Calu3 (cell line): ENCODE data around the gene LDB1. TPM values are rescaled to one million over a fixed set of nuclear protein-coding genes. Genes with fewer than 3 reads are reported as not detected.

Experiments
- BruUV-seq: library from RNA; stranded (reverse); fragments of 400-500 nt; replicated peaks from 2 replicates; lab custom pipeline; 2021; lab: Mats Ljungman, UMichigan
- CTCF ChIA-PET: fragments of 300-600 bp; sonication (Branson Sonifier 250); formaldehyde crosslinking; loops from one replicate; lab custom pipeline; 2022; ENCODE audit warnings: antibody characterized with exemption; lab: Charles Lee
- DNase-seq: peaks from one replicate; pipeline ENCODE4 v3.0.0; 2022
- H3K27ac Mint-ChIP-seq: one replicate; pipeline ENCODE4 v1.8.0; 2022; ENCODE audit warnings: mixed read lengths; ENCODE audit not compliant: unreplicated experiment
- H3K27me3 Mint-ChIP-seq: one replicate; pipeline ENCODE4 v1.8.0; 2022; ENCODE audit warnings: mixed read lengths; ENCODE audit not compliant: unreplicated experiment
- H3K36me3 Mint-ChIP-seq: one replicate; pipeline ENCODE4 v1.8.0; 2022; ENCODE audit warnings: mild to moderate bottlenecking, moderate library complexity, mixed read lengths; ENCODE audit not compliant: insufficient read depth, unreplicated experiment
- H3K4me1 Mint-ChIP-seq: one replicate; pipeline ENCODE4 v1.8.0; 2022; ENCODE audit warnings: mild to moderate bottlenecking, low read depth, mixed read lengths; ENCODE audit not compliant: unreplicated experiment
- H3K4me3 Mint-ChIP-seq: one replicate; pipeline ENCODE4 v1.8.0; 2022; ENCODE audit warnings: mild to moderate bottlenecking, low read depth, moderate library complexity, mixed read lengths; ENCODE audit not compliant: unreplicated experiment
- H3K9me3 Mint-ChIP-seq: one replicate; pipeline ENCODE4 v1.8.0; 2022; ENCODE audit warnings: low read depth, mixed read lengths; ENCODE audit not compliant: unreplicated experiment
- CTCF ChIP-seq: fragments of 200-600 bp; IDR thresholded peaks from one replicate; pipeline ENCODE4 v1.8.0; 2022; ENCODE audit warnings: antibody characterized with exemption; ENCODE audit not compliant: unreplicated experiment
- intact Hi-C: fragments of 100-400 bp; cut with micrococcal nuclease; formaldehyde crosslinking; loops from one replicate; pipeline ENCODE4 v1.10.0; 2022; ENCODE audit not compliant: unreplicated experiment
- total RNA-seq: library from RNA; stranded (reverse); gene quantifications from 2 replicates; pipeline ENCODE4 v1.2.3, GENCODE V29; 2022

The LDB1 gene
- total RNA-seq, 1 experiment from 2014 or later = 27.5 TPM

- Mint-ChIP-seq H3K36me3 (peaks cover 19% of the 10 kb centered on the region), H3K9me3 (no peaks in the 10 kb centered on the region), H3K27me3 (no peaks in the 10 kb centered on the region), H3K27ac (no peak overlapping the region), H3K4me3 (no peak overlapping the region), H3K4me1 (peaks cover 14% of the 10 kb centered on the region)
- DNase-seq = no peak
- no peak for TF ChIP-seq CTCF
- CTCF ChIA-PET = interaction anchor here (0.6 to 1.2 kb wide), 4 partner anchors 36 to 227 kb away, joined by 3 to 6 read pairs (median 4); no protein-coding TSS in a partner anchor
- intact Hi-C loops = no loop called here
- BruUV-seq = no TSS peak
Measured at GRCh38 chr10:102067091-102067916, 52.9 kb downstream of the LDB1 start.

DNA sequence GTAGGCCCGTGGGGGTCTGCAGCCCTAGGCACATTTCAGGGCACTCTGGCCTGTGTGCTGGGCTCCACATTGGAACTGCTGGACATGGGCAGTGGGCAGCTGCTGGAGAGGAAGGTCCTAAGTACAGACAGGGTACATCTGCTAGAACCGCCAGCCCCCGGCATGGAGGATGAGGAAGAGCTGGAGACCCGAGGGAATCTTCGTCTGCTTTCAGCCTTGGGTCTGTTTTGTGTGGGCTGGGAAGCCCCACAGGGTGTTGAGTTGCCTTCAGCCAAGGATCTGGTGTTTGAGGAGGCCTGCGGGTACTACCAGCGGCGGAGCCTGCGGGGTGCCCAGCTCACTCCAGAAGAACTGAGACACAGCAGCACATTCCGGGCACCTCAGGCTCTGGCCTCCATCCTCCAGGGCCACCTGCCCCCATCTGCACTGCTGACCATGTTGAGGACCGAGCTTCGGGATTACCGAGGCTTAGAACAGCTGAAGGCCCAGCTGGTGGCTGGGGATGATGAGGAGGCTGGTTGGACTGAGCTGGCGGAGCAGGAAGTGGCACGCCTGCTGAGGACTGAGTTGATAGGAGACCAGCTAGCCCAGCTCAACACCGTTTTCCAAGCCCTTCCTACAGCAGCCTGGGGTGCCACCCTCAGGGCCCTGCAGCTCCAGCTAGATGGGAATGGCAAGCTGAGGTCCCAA is 53.6 kb downstream of the LDB1 start:
- TSS peak; percentile 43 for BruUV-seq
- Mint-ChIP-seq H3K4me3 (peak overlapping the region; percentile 83), H3K4me1 (peaks cover 10% of the 10 kb centered on the region), H3K27me3 (no peaks in the 10 kb centered on the region), H3K36me3 (peaks cover 19% of the 10 kb centered on the region), H3K27ac (peak overlapping the region; percentile 80), H3K9me3 (no peaks in the 10 kb centered on the region)
- DNase-seq = no peak
- intact Hi-C loops = no loop called here
- TF ChIP-seq CTCF = no peak
- CTCF ChIA-PET = interaction anchor here (0.6 to 1.2 kb wide), 3 partner anchors 37 to 200 kb away, joined by 4 to 6 read pairs (median 5); no protein-coding TSS in a partner anchor

GRCh38 chr10:102065561-102066398 is 54.4 kb downstream of the LDB1 start:
- intact Hi-C loops = no loop called here

More at GRCh38 chr10:102065561-102066398, 54.4 kb downstream of the LDB1 start:
- no peaks in the 10 kb centered on the region for H3K27me3 Mint-ChIP-seq
- no TSS peak for BruUV-seq
- DNase-seq = peak; percentile 13
- no peaks in the 10 kb centered on the region for H3K9me3 Mint-ChIP-seq
- H3K27ac Mint-ChIP-seq = peak overlapping the region; percentile 80
- no peak for TF ChIP-seq CTCF
- H3K36me3 Mint-ChIP-seq = peaks cover 19% of the 10 kb centered on the region
- CTCF ChIA-PET = interaction anchor here (0.6 to 1.2 kb wide), 2 partner anchors 56 to 268 kb away, joined by 4 to 6 read pairs; no protein-coding TSS in a partner anchor
- peaks cover 10% of the 10 kb centered on the region for H3K4me1 Mint-ChIP-seq
- H3K4me3 Mint-ChIP-seq = peak overlapping the region; percentile 83
